Activated CD4-positive, alpha-beta T cell treated with anti-CD3 and anti-CD28 coated beads, Interleukin-2, amount 50 U/mL, for 4 hours (primary cell): Measurements from ENCODE around the gene VSTM5.
"Not testable (repeated sequence)": the region's sequence is repeated elsewhere in the genome, so short reads cannot be mapped to it uniquely, and the experiment has no call there.

Experiments used
- DNase-seq, 2 experiments: peaks; one replicate each; pipeline ENCODE4 v3.0.0-alpha.2; 2020

VSTM5 gene

GRCh38 chr11:93784935-93785360 is 65.5 kb downstream of the VSTM5 start:
- DNase-seq, result no peak

DNA sequence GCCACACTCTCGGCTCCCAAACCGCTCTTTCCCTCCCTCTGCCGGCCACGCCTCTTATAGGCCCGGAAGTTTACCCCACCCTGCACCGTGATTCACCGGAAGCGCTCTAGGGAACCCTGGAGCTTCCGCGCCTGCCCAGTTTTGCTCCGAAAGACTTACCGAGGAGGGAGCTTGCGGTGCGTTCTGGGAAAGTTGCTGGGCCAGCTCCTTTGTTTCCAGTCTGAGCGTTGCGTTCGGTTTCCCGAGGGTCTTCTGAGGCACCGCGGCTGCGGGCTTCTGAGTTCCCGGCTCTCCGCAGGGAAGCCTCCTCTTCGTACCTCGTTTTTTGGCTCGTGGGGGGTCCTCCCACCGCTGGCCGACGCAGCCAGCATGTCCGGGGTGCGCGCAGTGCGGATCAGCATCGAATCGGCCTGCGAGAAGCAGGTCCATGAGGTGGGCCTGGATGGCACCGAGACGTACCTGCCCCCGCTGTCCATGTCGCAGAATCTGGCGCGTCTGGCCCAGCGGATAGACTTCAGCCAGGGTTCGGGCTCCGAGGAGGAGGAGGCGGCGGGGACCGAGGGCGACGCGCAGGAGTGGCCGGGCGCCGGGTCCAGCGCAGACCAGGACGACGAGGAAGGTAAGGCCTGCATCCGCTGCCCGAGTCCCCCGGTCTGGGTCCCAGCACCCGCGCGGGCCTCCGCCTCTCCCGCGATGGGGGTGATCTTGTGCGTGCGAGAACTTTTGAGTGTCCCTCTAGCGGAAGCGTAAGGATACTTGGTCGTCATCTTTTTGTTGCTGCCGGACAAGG is 66.1 kb downstream of the VSTM5 start, which contains the start of gene MED17:
MED17 (plus strand) TSS at position 138 of the 790 bp plus-strand sequence; CDS start at position 370, 232 bp downstream.
- DNase-seq, result peak; percentile 86 to 87

DNA sequence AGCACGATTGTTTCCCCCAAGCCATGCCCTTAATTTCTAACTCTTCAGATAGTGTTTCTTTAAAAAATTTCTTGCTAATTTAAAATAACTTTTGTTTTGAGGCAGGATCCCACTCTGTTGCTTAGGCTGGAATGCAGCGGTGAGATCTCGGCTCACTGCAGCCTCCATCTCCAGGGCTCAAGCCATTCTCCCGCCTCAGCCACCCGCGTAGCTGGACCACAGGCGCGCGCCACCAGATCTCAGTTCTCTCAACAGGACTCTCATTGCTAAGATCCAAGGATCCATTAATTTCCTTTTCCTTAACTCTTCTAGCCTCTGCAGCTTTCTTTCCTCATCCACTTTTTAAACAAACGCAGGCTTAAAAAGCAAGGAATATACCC is 66.7 kb downstream of the VSTM5 start:
- DNase-seq, result no peak

- no peak for DNase-seq
Observed at GRCh38 chr11:93783362-93783761, 67.1 kb downstream of the VSTM5 start.

- DNase-seq, result no peak
Observed at GRCh38 chr11:93775289-93775688, 75.1 kb downstream of the VSTM5 start.

DNA sequence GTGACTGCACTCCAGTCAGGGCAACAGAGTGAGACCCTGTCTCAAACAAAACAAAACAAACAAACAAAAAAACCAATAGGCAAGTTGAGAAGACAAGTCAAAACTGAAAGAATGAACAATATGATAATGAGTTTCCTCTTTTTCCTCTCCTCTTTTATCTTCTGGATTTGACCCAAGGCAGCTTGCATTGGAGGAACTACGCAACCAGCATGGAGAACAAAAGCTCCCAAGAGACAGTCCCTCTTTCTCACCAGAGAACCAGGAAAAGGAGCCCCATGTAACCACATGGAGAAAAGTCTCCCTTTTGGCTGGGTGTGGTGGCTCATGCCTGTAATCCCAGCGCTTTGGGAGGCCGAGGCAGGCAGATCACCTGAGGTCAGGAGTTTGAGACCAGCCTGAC is 75.9 kb downstream of the VSTM5 start:
- DNase-seq, result not testable (repeated sequence)

DNA sequence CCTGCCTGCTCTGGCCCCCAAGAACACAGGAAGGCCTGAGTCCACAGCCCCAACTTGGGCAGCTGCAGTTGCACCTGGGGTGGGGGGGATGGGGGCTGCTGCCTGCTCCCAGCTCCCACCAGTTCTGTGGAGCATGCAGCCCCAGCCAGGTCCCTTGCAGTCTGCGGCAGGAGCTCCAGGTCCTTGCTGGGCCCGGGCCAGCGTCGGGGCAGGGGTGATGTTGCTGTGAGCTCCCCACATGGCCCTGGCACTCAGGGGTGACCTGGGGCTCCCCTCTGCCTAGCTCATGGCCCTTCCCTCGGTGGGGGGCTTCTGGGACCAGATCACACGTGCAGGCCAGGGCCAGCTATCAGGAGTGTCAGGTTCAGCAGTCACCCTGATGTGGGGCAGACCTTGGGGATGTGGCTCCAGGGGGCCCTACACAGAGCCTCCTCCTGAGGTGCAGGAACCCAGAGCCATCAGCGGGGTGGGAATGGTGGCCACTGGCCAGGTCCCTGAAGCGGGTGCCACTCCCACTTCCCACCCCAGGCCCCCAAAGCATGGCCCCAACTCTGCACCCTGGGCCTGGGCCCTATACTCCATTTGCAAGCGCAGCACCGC is 76.7 kb downstream of the VSTM5 start:
- no peak for DNase-seq

- no peak for DNase-seq
Observed at GRCh38 chr11:93773045-93773477, 77.4 kb downstream of the VSTM5 start.

GRCh38 chr11:93772123-93772522 is 78.3 kb downstream of the VSTM5 start:
- no peak for DNase-seq

GRCh38 chr11:93770160-93770559 is 80.3 kb downstream of the VSTM5 start:
- DNase-seq, result no peak
